Stimulated activated CD8-positive, alpha-beta memory T cell treated with anti-CD3 and anti-CD28 coated beads, Interleukin-15, amount 100 ng/mL, for 24 hours (primary cell): ENCODE results near the gene HOXC4.
"Not testable (repeated sequence)": the region's sequence is repeated elsewhere in the genome, so short reads cannot be mapped to it uniquely, and the experiment has no call there.

Experiments
- DNase-seq: peaks from one replicate; pipeline ENCODE4 v3.0.0-alpha.2; 2020; ENCODE audit warnings: low read depth

Gene HOXC4

DNA sequence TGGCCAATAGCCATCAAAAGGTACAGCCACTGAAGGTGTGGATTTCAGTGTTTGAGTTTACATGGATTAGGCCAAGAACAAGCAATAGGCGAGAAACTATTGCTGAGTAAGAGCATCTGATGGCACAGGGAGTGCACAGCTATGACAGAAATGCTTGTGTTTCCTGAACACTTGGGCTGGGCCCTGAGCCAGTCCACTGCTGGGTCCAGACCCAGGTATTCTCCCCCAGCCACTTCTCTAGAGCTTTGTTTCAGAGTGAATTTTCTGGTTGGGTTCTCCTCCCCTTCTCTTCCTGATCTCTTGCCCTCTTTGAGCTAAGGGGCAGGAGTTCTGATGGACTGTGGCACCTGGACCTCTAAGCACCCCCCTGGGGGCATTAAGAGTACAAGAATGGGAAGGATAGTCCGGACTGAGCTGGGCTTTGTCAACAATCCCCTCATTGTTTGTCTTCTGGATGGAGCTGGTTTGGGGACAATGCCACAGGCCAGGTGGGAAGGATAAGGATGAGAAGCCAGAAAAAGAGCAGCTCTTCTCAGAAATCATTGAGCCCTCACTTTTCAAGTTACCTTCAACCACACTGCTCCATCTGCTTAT, 12.4 kb upstream of the HOXC4 start:
- no peak for DNase-seq

DNA sequence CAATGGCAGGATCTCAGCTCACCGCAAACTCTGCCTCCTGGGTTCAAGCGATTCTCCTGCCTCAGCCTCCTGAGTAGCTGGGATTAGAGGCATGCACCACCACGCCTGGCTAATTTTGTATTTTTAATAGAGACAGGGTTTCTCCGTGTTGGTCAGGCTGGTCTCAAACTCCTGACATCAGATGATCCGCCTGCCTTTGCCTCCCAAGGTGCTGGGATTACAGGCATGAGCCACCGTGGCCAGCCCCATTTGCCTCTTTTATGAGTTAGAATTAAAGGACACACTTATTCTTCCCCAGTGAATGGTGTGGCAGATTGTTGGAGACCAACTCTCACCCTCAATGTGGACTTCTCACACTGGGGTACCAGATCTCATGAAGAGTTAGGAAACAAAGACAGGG, 11.6 kb upstream of the HOXC4 start:
- DNase-seq, result not testable (repeated sequence)

DNA sequence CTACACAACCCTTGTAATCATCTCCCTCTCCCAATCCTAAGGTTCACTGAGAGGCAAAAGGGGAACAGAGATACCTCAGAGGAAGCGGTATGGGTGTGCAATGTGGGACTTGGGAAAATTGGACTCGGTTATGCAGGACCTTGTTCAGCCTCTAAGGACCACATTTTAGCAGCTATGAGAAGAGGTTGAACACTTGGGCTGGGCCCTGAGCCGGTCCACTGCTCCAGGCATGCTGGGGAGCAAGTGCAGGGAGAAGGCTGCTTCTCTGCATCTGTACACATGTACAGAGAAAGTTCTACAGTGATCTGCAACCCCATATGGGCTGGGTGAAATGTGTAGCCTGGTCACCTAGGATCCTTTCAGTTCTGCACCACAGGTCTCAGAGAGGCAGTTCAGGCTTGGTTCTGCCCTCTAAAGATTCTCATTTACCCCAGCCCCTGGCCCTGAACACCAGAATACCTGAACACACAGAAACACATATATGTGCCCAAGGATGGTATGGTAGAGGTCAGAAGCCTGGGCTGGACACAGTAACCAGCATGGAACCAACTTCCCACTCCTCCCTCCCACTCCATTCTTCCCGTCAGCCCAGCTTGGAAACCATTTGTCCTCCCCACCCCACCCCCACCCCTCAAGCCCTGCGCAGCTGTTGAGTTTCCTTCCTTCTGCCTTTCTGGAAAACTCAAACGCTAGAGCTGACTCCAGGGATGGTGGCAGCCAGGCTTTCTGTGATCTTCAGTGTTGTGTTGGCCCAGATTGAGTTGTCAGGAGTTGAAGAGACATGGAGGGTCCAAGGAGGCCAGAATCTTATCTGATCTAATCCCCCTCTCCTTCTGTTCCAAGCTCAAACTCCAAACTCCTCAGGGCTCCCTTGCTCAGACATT, 10.4 kb upstream of the HOXC4 start:
- no peak for DNase-seq

DNA sequence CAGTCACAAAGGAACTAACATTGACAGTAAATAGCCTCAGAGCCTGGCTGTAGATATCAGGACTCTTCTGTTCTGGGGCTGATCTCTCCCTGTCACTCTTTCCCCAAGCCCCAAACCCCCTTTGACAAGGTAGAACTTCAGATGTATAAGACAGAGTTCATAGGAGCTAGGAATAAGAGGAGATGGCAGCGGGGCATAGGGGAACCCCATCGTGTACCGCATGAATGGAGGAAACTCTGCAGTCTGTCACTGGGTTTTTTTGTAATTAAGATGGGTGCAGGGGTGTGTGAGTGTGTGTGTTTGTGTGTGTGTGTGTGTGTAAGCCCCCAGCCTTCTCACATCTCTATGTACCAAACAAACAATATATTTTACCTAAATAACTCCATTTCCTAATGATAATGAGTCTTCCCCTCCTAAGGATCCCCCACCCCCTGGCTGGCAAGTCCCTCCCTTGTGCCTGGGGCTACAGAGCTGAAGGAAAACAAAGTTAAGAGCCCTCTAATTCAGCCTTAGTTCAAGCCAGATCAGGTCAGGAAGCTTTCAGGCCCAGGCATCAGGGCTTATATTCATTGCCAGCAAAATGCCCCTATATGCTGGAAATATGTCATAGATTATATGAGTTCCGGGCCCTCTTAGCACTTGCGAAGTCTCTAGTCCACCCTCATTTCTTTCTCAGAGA, 9.1 kb upstream of the HOXC4 start:
- no peak for DNase-seq

DNA sequence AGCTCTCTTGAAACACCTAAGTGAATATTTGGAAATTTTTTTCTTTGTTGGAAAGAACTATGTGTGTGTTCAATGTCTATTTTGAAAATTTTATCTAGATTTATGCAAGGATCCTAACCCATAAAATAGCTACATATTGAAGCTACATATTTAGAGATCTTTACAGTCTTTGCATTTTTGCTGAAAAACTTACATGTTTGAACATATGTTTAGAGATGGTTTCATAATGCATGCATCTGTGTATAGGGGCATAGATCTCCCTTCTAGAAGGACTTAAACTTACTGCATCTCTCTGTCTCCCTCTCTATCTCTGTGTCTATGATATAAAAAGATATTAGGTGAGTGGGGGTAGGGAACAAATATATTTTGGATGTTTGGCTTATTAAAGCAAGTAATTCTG, 8.2 kb upstream of the HOXC4 start:
- DNase-seq, result no peak

DNA sequence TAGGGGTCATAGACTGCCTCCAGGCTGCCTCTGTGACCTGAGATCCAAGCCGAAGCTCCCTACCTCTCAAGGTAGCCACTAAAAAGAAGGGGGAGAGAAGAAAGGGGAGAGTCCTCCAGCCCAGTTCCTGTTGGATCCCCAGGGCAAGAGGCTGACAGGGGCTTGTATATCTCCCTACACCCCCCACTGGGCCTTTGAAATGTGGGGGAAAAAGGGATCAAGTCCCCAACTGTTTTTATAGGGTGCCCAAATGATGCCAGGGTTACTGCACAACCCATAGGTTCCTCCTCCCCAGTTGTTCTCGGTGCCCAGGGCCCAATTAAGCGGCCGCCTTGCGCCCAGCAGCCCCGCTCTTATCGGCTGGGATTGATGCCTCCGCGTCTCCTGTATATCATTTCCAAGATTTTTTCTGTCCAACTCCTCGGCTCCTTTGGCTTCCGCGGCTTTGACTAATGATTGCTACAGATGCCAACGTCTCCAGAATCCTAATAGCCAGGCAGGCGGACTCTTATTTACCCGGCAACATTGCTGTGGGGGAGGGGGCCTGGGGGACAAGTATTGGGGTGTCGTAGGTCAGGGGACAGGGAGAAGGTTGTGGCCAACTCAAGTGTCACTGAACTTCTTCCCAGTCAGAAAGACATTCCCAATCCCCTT, 7.6 kb upstream of the HOXC4 start:
- no peak for DNase-seq

DNA sequence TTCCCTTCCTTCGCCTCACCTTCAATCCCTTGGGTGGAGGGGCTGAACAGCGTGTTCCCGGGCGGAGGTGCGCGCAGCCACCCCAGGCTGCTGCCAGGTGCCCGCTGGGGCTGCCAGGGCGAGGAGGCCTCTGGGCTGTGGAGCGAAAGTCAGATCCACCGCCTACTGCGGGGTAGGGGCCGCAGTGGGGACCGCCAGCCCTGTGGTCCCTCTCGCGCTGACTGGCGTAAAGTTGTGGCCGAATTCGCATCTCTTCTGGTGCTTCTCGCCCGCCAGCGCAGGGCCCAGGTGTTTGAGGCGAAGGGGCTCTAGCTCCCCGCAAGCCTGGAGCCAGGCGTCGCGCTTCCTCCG, 6.9 kb upstream of the HOXC4 start:
- no peak for DNase-seq

DNA sequence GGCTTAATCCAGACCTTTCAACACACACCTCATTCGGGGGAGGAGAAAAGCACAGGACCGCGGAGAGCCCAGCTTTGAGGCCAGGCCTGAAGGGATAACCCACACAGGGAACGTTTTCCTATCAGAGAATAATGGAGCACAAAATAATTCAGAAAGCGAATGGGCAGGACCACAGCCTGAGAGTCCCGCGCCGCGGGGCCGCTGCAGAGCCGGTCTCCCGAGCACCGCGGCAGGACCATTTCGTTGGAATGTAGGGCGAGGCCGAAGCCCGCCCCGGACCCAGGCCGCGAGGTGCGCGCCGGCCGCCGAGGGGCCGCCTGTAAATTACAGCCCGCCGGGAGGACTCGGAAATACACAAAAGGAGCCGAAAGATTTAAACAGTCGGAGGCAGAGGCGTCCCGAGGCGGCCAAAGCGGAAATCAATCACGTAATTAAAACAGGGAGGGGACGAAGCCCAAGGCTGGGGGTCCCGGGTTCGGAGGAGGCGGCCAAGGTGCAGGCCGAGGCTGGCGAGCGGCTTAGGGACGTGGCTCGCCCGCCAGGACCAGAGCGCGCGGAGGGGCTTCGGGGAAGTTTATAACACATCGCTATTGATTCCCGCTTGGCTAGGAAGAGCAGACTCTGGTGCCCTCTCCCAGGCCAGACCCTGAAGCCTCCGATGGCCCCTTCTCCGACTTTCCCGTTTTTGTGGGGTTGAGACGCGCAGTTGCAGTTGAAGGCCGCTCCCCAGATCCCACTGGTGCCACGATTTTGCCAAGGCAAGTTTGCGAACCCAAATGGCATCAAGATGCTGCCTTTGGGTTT, 6.3 kb upstream of the HOXC4 start:
- no peak for DNase-seq

DNA sequence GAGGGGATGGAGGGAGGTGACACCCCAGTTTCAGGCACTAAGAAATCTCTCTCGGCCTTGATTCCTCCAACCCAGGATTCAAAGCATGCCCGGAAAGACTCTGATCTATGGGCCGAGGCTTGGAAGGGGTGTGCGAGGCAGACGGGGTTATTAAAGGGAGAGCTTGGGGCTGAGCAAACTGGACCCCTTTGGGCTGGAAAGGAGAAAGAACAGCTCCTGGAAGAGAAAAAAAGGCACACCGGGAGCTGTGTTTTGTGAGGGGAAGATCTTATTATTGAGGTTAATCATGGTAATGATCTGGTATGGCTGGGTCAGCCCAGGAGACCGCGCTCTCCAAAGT, 5.7 kb upstream of the HOXC4 start:
- no peak for DNase-seq

DNA sequence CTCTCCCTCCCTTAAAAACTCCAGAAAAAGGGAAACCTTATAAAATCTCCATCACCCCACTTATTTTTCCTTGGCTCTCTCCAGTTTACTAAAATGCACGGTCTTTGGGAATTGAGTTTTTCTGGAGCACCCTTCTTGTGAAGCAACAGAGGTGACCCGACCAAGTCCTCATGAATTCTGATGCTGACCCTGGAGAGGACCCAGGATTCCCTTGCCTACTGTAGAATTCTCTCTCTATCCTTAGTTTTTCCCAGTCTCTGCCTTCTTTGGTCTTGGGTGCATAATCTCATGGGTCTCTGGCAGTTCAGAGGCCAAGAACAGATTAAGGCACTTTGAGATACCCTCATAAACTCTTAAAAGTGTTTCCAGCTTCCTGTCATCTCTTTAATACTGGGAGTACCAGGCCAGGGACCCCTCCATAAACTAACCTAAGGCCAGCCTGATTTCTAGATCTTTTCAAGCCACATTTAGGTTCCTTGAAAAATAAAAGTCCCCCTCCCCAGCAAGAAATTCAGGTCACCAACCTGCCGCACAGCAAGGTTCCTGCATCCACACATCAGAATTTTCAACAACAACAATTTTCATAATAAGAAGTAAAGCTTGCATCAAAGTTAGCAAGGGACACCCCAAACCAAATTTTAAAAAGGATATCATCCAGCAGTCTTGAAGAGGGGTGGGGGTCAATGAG, 5.1 kb upstream of the HOXC4 start:
- DNase-seq, result no peak

DNA sequence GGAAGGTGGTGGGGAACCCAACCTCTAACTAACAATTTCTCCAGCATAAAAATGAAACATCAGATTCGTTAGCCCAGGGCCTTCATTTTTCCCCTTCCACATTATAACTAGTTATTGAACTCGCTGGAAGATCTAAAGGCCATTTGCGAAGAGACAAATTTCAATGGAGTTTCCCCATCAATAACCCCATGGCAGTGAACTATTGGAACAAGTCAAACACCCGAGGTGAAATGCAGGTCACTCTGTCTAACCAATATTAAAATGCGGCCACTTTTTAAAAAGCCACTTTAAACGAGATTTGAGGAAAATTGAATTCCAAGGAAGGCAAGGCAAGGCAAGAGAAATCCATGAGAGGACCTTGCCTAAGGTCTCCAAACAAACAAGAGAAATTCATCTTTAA, 4.5 kb upstream of the HOXC4 start:
- no peak for DNase-seq

DNA sequence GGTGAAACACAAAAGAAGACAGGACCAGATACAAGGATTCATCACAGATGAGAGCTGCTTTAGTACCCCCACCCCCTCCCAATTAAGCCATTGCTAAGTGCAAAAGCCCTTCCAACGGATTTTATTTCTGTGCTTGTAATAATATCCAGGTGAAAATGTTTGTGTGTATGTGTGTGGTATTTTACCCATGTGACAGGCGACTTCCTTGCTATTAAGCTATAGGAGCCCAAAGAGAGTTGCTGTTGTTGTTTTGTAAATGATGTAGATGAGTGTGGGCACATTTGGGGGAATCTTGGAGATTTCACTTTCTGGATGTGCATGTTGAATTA, 3.2 kb upstream of the HOXC4 start:
- DNase-seq, result no peak

DNA sequence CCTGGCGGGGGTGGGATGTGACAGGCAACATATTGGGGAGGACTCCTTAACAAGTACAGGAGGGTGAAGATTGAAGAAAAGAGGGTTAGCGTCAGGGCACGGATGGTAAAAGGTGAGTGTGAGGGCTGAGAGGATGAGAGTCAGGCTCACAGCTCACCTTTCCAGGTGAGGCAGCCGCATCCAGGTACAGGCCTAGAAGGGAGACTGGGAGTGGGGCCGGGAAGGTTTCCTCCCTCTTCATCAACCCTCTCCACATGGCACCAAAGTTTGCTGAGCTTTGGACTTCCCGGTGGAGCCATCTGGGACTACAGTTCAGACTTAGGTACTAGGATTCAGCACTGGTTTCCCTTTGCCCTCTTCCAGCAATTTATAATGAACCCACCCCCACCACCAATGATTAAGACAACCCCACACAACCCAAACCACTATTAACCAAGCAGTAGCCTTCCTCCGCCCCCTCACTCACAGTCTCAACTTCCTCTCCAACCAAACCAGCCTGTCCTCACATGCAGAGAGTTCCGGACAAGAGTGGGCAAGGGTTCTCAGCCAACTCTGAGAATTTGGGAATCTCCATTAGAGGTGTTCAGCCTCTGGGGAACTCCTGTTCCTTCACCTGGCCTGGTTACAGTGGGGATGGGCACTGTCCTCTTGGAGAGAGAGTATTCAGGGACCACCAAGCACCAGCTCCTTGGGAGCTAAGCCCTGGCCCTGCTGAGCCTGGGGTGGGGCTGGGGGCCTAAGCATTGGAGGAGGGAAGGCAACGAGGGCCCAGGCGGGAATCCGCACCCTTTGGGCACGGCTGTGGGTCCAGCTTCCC, 2.4 kb upstream of the HOXC4 start:
- DNase-seq, result no peak

DNA sequence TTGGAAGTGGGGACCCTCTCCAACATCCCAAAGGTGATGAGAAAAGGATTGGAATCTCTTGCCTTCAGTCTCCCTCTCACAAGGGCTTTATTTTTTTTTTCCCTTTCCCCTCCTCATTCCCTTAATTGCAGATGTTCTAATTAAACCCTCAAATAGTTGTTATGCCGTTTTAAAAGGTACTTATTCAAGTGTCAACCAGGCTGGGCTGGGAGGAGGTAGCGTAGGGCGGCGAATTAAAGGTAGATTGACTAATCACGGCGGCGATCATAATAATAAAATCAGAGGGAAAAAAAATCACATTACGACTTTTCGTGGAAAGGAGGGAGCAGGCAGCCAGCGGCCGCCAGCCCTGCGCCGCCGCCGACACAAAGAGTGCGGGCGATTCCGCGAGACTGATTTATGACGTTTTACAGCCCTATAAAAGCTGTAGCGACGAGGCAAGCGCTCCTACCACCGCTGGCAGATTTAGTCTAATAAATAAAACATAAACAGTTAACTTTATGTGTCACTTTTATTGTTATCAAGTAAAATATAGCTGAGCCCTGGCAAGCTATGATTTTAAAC, 1.7 kb upstream of the HOXC4 start:
- no peak for DNase-seq

DNA sequence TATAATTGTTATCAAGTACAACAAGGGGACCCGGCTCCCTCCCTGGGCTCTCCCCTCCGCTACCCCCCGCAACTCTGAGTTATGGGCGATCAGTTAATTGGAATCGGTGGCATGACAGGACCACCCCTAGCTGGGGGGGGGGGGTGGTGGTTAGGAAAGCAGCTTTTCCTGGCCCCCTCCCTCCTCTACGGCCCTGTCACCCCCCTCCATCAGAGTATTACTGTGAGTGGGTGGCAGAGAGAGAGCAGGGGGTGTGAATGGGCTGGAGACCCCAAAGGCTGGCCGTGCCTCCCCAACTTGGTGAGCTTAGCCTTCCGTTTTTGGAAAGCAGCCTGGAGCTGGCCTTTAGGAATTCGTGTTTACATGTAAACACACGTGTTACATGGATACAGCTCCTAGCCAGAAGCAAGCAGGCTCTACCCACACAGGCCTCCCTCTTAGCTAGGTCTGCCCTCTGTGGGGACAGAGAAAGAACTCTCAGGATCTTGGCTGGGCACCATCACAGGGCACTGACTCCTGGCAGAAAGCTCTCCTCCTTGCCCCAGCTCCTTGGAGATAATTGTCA, 1.1 kb upstream of the HOXC4 start:
- DNase-seq, result no peak

DNA sequence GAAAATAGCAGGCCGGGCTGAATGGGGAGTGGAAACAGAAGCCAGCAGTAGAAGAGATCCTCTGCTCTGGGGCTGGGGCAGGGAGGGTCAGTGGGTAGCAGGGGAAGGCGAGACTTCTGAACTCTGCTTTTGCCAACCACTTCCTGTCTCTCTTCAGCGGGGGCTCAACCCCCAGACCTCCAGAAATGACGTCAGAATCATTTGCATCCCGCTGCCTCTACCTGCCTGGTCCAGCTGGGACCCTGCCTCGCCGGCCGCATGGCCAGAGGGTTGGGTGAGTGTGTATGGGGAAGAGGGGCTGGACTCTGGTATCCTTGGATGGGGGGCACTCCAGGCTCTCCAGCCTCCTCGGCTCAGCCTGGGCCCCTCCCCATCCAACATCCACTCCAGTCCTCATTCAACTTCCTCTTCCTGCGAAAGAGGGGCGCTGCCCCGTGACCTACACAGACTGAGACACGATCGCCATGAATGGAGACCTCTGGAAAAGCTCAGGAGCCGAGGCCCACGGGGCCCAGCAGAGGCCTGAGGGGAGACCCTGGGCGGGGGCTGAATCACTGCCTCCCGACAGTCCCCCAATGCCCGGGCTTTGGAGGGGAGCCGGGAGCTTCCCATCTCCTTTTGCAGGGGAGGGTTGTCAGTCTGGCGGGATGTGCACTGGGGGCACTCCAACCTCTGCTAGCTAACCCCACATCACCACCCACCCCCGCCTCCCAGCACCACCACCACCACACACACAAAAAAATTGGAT, 458 bp upstream of the HOXC4 start:
- no peak for DNase-seq

DNA sequence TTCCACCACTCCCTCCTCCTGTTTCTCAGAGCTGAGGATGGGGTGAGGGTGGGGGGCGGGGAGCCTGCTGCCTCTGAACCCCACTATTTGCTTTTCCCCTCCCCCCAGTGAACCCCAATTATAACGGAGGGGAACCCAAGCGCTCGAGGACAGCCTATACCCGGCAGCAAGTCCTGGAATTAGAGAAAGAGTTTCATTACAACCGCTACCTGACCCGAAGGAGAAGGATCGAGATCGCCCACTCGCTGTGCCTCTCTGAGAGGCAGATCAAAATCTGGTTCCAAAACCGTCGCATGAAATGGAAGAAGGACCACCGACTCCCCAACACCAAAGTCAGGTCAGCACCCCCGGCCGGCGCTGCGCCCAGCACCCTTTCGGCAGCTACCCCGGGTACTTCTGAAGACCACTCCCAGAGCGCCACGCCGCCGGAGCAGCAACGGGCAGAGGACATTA, 1.1 kb downstream of the HOXC4 start:
- DNase-seq, result no peak

DNA sequence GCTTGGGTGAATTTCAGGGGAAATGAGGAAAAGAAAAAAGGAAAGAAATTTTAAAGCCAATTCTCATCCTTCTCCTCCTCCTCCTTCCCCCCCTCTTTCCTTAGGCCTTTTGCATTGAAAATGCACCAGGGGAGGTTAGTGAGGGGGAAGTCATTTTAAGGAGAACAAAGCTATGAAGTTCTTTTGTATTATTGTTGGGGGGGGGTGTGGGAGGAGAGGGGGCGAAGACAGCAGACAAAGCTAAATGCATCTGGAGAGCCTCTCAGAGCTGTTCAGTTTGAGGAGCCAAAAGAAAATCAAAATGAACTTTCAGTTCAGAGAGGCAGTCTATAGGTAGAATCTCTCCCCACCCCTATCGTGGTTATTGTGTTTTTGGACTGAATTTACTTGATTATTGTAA, 1.9 kb downstream of the HOXC4 start:
- no peak for DNase-seq

DNA sequence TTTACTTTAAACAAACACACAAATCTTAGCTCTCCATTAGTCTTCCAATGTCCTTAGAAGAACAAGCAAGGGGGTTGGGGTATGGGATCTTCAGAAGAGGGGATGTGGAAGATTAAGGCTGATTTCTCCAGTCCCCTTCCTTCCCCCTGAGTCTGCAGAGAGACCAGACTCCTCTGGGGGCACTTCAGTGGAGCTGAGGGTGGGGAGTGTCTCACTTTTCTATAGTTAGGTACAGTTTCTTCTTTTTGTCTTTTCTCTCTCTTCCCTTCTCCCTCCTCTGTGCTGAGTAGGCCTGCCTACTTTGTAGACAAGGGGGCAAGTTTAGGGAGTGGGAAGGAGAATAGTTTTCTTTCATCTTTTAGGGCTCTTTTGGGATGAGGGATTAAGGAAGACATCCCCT, 2.5 kb downstream of the HOXC4 start:
- no peak for DNase-seq
